Amniotic epithelial cell (primary cell): ENCODE data around the gene PTPRN2.

ENCODE experiments used
- DNase-seq: peaks from one replicate; pipeline ENCODE4 v3.0.0-alpha.2; 2010; ENCODE audit warnings: low read depth

PTPRN2 gene

GRCh38 chr7:157769526-157770215 lies 818.0 kb downstream of the PTPRN2 start:
- DNase-seq = no peak

- no peak for DNase-seq
These were observed 818.5 kb downstream of the PTPRN2 start for GRCh38 chr7:157769086-157769485.

GRCh38 chr7:157768198-157768597 lies 819.4 kb downstream of the PTPRN2 start:
- no peak for DNase-seq

GRCh38 chr7:157767506-157768197 lies 820.0 kb downstream of the PTPRN2 start:
- DNase-seq = no peak

- no peak for DNase-seq
These were observed 821.5 kb downstream of the PTPRN2 start for GRCh38 chr7:157766098-157766497.

- no peak for DNase-seq
These were observed 822.6 kb downstream of the PTPRN2 start for GRCh38 chr7:157764946-157765537.

- no peak for DNase-seq
These were observed 823.4 kb downstream of the PTPRN2 start for GRCh38 chr7:157764193-157764592.

- no peak for DNase-seq
These were observed 824.2 kb downstream of the PTPRN2 start for GRCh38 chr7:157763279-157764000.

GRCh38 chr7:157762824-157763223 lies 824.8 kb downstream of the PTPRN2 start:
- DNase-seq = no peak

GRCh38 chr7:157760004-157760730 lies 827.5 kb downstream of the PTPRN2 start:
- DNase-seq = no peak

- DNase-seq = no peak
These were observed 828.3 kb downstream of the PTPRN2 start for GRCh38 chr7:157759246-157759805.

GRCh38 chr7:157758468-157759245 lies 829.0 kb downstream of the PTPRN2 start:
- no peak for DNase-seq

- no peak for DNase-seq
These were observed 829.7 kb downstream of the PTPRN2 start for GRCh38 chr7:157757776-157758467.

GRCh38 chr7:157757211-157757610 lies 830.4 kb downstream of the PTPRN2 start:
- no peak for DNase-seq

GRCh38 chr7:157755741-157756140 lies 831.9 kb downstream of the PTPRN2 start:
- no peak for DNase-seq

GRCh38 chr7:157754416-157754790 lies 833.2 kb downstream of the PTPRN2 start:
- DNase-seq = no peak

GRCh38 chr7:157753713-157754415 lies 833.8 kb downstream of the PTPRN2 start:
- DNase-seq = no peak

- no peak for DNase-seq
These were observed 834.8 kb downstream of the PTPRN2 start for GRCh38 chr7:157752832-157753291.

- no peak for DNase-seq
These were observed 835.5 kb downstream of the PTPRN2 start for GRCh38 chr7:157751951-157752673.
